Measurements from ENCODE around the gene TRIM21.
"Not testable (repeated sequence)": the region's sequence is repeated elsewhere in the genome, so short reads cannot be mapped to it uniquely, and the experiment has no call there.

Gene TRIM21

GRCh38 chr11:4393209-4393857 lies at the start of gene TRIM21:
Gene TRIM21 (minus strand): TSS chr11:4393702. CDS start chr11:4390409, 3,293 bp downstream.
- DNase-seq (ENCODE audit: extremely low spot score, insufficient read length, low read depth) = peak; percentile 61

GRCh38 chr11:4441515-4441914 lies 48.0 kb upstream of the TRIM21 start:
- FAIRE-seq = no peak
- DNase-seq (ENCODE audit: extremely low spot score, insufficient read length, low read depth) = no peak

More at GRCh38 chr11:4393209-4393857, at the start of gene TRIM21:
- FAIRE-seq = peak; percentile 99

- DNase-seq (ENCODE audit: extremely low spot score, insufficient read length, low read depth) = no peak
- FAIRE-seq = no peak
These were observed 42.9 kb upstream of the TRIM21 start for GRCh38 chr11:4436411-4436810.

- FAIRE-seq (no peak), DNase-seq (ENCODE audit: extremely low spot score, insufficient read length, low read depth) (no peak)
These were observed 40.4 kb upstream of the TRIM21 start for GRCh38 chr11:4433856-4434255.

- FAIRE-seq = no peak
- no peak for DNase-seq (ENCODE audit: extremely low spot score, insufficient read length, low read depth)
These were observed 36.5 kb upstream of the TRIM21 start for GRCh38 chr11:4430051-4430450.

- FAIRE-seq = no peak
- DNase-seq (ENCODE audit: extremely low spot score, insufficient read length, low read depth) = no peak
These were observed 24.9 kb upstream of the TRIM21 start for GRCh38 chr11:4418403-4418802.

- no peak for FAIRE-seq
- no peak for DNase-seq (ENCODE audit: extremely low spot score, insufficient read length, low read depth)
These were observed 23.3 kb upstream of the TRIM21 start for GRCh38 chr11:4416816-4417215.

GRCh38 chr11:4416306-4416705 lies 22.8 kb upstream of the TRIM21 start:
- DNase-seq (ENCODE audit: extremely low spot score, insufficient read length, low read depth) = no peak
- FAIRE-seq = no peak

GRCh38 chr11:4406206-4406605 lies 12.7 kb upstream of the TRIM21 start:
- not testable (repeated sequence) for DNase-seq (ENCODE audit: extremely low spot score, insufficient read length, low read depth); FAIRE-seq

GRCh38 chr11:4393858-4394223 lies 339 bp upstream of the TRIM21 start:
- DNase-seq (ENCODE audit: extremely low spot score, insufficient read length, low read depth) (no peak), FAIRE-seq (no peak)

- FAIRE-seq = no peak
These were observed 5.3 kb downstream of the TRIM21 start for GRCh38 chr11:4388221-4388620.

GRCh38 chr11:4385978-4386740 lies 7.3 kb downstream of the TRIM21 start:
- DNase-seq (ENCODE audit: extremely low spot score, insufficient read length, low read depth) (no peak), FAIRE-seq (no peak)

More at GRCh38 chr11:4388221-4388620, 5.3 kb downstream of the TRIM21 start:
- no peak for DNase-seq (ENCODE audit: extremely low spot score, insufficient read length, low read depth)

- FAIRE-seq (no peak), DNase-seq (ENCODE audit: extremely low spot score, insufficient read length, low read depth) (no peak)
These were observed 11.6 kb downstream of the TRIM21 start for GRCh38 chr11:4381901-4382300.

GRCh38 chr11:4375431-4376140 lies 17.9 kb downstream of the TRIM21 start:
- FAIRE-seq = no peak
- no peak for DNase-seq (ENCODE audit: extremely low spot score, insufficient read length, low read depth)

GRCh38 chr11:4370166-4370565 lies 23.3 kb downstream of the TRIM21 start:
- DNase-seq (ENCODE audit: extremely low spot score, insufficient read length, low read depth) (no peak), FAIRE-seq (no peak)

- DNase-seq (ENCODE audit: extremely low spot score, insufficient read length, low read depth) (no peak), FAIRE-seq (no peak)
These were observed 25.2 kb downstream of the TRIM21 start, which contains the start of gene OR52B4 for GRCh38 chr11:4368286-4368685. Gene OR52B4 (minus strand): TSS chr11:4368386. CDS start chr11:4368295, 91 bp downstream.

GRCh38 chr11:4348142-4348541 lies 45.4 kb downstream of the TRIM21 start:
- not testable (repeated sequence) for FAIRE-seq; DNase-seq (ENCODE audit: extremely low spot score, insufficient read length, low read depth)

- FAIRE-seq; DNase-seq (ENCODE audit: extremely low spot score, insufficient read length, low read depth): not testable (repeated sequence)
These were observed 48.1 kb downstream of the TRIM21 start for GRCh38 chr11:4345366-4345765.
